HCT116 (cell line): ENCODE measurements around the gene CAMKMT. TPM values are rescaled to one million over a fixed set of nuclear protein-coding genes. Genes with fewer than 3 reads are reported as not detected.

Experiments used
- ATAC-seq: fragments of 200-7000 bp; cut with Tn5 transposase; 2 replicates; pipeline ENCODE4 v1.9.1; 2020; ENCODE audit warnings: mild to moderate bottlenecking, moderate library complexity
- BruUV-seq: library from RNA; stranded (reverse); fragments of 400-500 nt; replicated peaks from 2 replicates; lab custom pipeline; 2021; lab: Mats Ljungman, UMichigan
- CTCF ChIA-PET: fragments of 300-600 bp; sonication (Branson Sonifier 250); formaldehyde crosslinking; loops from one replicate; lab custom pipeline; 2021; ENCODE audit warnings: antibody characterized with exemption; lab: Charles Lee
- POLR2A ChIA-PET: fragments of 300-600, 350-600 bp; sonication (Branson Sonifier 250); formaldehyde crosslinking; loops from one replicate; lab custom pipeline; 2021; ENCODE audit warnings: antibody characterized with exemption; lab: Charles Lee
- RAD21 ChIA-PET, 2 experiments: fragments of 300-600 bp; sonication (Branson Sonifier 250); formaldehyde crosslinking; loops; one replicate each; lab custom pipeline; 2023; ENCODE audit warnings: low total read pairs in 2 of 2; ENCODE audit not compliant: uncharacterized antibody in 2 of 2, unreplicated experiment in 2 of 2, low non-redundant PET in 1 of 2; lab: Charles Lee
- DNase-seq: peaks from one replicate; pipeline ENCODE4 v3.0.0-alpha.2; 2010; ENCODE audit warnings: low read depth, low spot score
- H2AFZ ChIP-seq: fragments of 200-600 bp; shearing (Covaris generic), sonication (generic); 2 replicates; pipeline ENCODE4 v1.6.1; 2017; ENCODE audit warnings: low read depth, mixed run types, mixed read lengths, antibody characterized with exemption, low read length; ENCODE audit not compliant: poor library complexity, severe bottlenecking
- H3K27ac ChIP-seq: 2 replicates; pipeline ENCODE4 v1.5.1; 2012; ENCODE audit warnings: low read depth, low read length
- H3K27me3 ChIP-seq: fragments of 200-600 bp; sonication (generic); 2 replicates; pipeline ENCODE4 v1.6.1; 2016; ENCODE audit warnings: mixed run types, low read length, mixed read lengths; ENCODE audit not compliant: insufficient read depth
- H3K36me3 ChIP-seq, 2 experiments: fragments of 200-500 bp in 1 of 2; fragments of 200-600 bp in 1 of 2; sonication (Bioruptor generic) in 1 of 2; sonication (generic) in 1 of 2; 2 replicates each; pipeline versions ENCODE4 v1.5.1 to v1.6.1; 2014 to 2016; ENCODE audit warnings: low read length in 2 of 2, inconsistent platforms in 1 of 2, mixed read lengths in 1 of 2, mixed run types in 1 of 2; ENCODE audit not compliant: insufficient read depth in 2 of 2, control insufficient read depth in 1 of 2
- H3K4me1 ChIP-seq, 2 experiments: fragments of 200-600 bp in 1 of 2; sonication (generic) in 1 of 2; 2 replicates each; pipeline versions ENCODE4 v1.5.1 to v1.6.1; 2012 to 2017; ENCODE audit warnings: low read length in 2 of 2, inconsistent platforms in 1 of 2, mild to moderate bottlenecking in 1 of 2, mixed read lengths in 1 of 2, mixed run types in 1 of 2, moderate library complexity in 1 of 2; ENCODE audit not compliant: insufficient read depth in 2 of 2, control insufficient read depth in 1 of 2
- H3K4me2 ChIP-seq: fragments of 200-600 bp; sonication (generic); 2 replicates; pipeline ENCODE4 v1.6.1; 2017; ENCODE audit warnings: mixed run types, low read length, mixed read lengths
- H3K4me3 ChIP-seq, 2 experiments: fragments of 200-600 bp in 1 of 2; sonication (generic) in 1 of 2; replicated peaks in 1 of 2; 2 replicates each; pipeline ENCODE4 v1.5.1; 2011 to 2016; ENCODE audit warnings: low read length in 2 of 2, control low read depth in 1 of 2, low read depth in 1 of 2, mild to moderate bottlenecking in 1 of 2, mixed read lengths in 1 of 2, mixed run types in 1 of 2
- H3K79me2 ChIP-seq: fragments of 200-600 bp; sonication (generic); 2 replicates; pipeline ENCODE4 v1.6.1; 2017; ENCODE audit warnings: mild to moderate bottlenecking, mixed run types, low read length, moderate library complexity, mixed read lengths; ENCODE audit not compliant: insufficient read depth
- H3K9ac ChIP-seq: fragments of 200-600 bp; sonication (generic); 2 replicates; pipeline ENCODE4 v1.6.1; 2016; ENCODE audit warnings: low read length, mixed read lengths
- H3K9me2 ChIP-seq: fragments of 200-600 bp; sonication (generic), shearing (Covaris generic); 2 replicates; pipeline ENCODE4 v1.6.1; 2017; ENCODE audit warnings: mixed run types, mild to moderate bottlenecking, moderate library complexity; ENCODE audit not compliant: insufficient read depth
- H3K9me3 ChIP-seq, 2 experiments: fragments of 200-500 bp in 1 of 2; fragments of 200-600 bp in 1 of 2; sonication (Bioruptor generic) in 1 of 2; sonication (generic) in 1 of 2; 2 replicates each; pipeline ENCODE4 v1.6.1; 2014 to 2017; ENCODE audit warnings: low read length in 2 of 2, mixed read lengths in 2 of 2, inconsistent platforms in 1 of 2, low read depth in 1 of 2, mild to moderate bottlenecking in 1 of 2, mixed run types in 1 of 2, moderate library complexity in 1 of 2; ENCODE audit not compliant: control insufficient read depth in 1 of 2, insufficient read depth in 1 of 2
- H4K20me1 ChIP-seq: fragments of 200-600 bp; sonication (generic), shearing (Covaris generic); 2 replicates; pipeline ENCODE4 v1.6.1; 2017; ENCODE audit warnings: mixed run types, mild to moderate bottlenecking, moderate library complexity; ENCODE audit not compliant: insufficient read depth
- ATF3 ChIP-seq: IDR thresholded peaks from 2 replicates; pipeline ENCODE4 v1.6.1; 2012
- CBX3 ChIP-seq: IDR thresholded peaks from 2 replicates; pipeline ENCODE4 v1.6.1; 2012; ENCODE audit warnings: low read depth
- CEBPB ChIP-seq: IDR thresholded peaks from 2 replicates; pipeline ENCODE4 v1.6.1; 2012; ENCODE audit warnings: low read depth
- CTCF ChIP-seq, 3 experiments: fragments of 200-600 bp in 1 of 3; sonication (generic) in 1 of 3; IDR thresholded peaks in 2 of 3; conservative IDR thresholded peaks in 1 of 3; 2 replicates each; pipeline ENCODE4 v1.5.1; 2012 to 2017; ENCODE audit warnings: low read depth in 2 of 3, low read length in 2 of 3, antibody characterized with exemption in 1 of 3, borderline replicate concordance in 1 of 3, control low read depth in 1 of 3, mild to moderate bottlenecking in 1 of 3, mixed read lengths in 1 of 3, mixed run types in 1 of 3, moderate library complexity in 1 of 3; ENCODE audit not compliant: insufficient read depth in 1 of 3
- ELF1 ChIP-seq: IDR thresholded peaks from 2 replicates; pipeline ENCODE4 v1.6.1; 2012; ENCODE audit warnings: low read depth, borderline replicate concordance
- EZH2 ChIP-seq: fragments of 200-600 bp; sonication (generic); IDR thresholded peaks from 2 replicates; pipeline ENCODE4 v1.6.1; 2017; ENCODE audit warnings: antibody characterized with exemption, mixed run types
- EZH2phosphoT487 ChIP-seq: fragments of 200-600 bp; IDR thresholded peaks from 2 replicates; pipeline ENCODE4 v1.6.1; 2018; ENCODE audit warnings: antibody characterized with exemption, borderline replicate concordance
- MAX ChIP-seq: IDR thresholded peaks from 2 replicates; pipeline ENCODE4 v1.6.1; 2012
- POLR2A ChIP-seq: IDR thresholded peaks from 2 replicates; pipeline ENCODE4 v1.7.0; 2011; ENCODE audit warnings: borderline replicate concordance; ENCODE audit not compliant: insufficient read depth, insufficient read length; ENCODE audit errors: extremely low read depth
- POLR2AphosphoS5 ChIP-seq: IDR thresholded peaks from 2 replicates; pipeline ENCODE4 v1.6.1; 2011; ENCODE audit warnings: mild to moderate bottlenecking, low read depth, low read length, moderate library complexity
- RAD21 ChIP-seq: IDR thresholded peaks from 2 replicates; pipeline ENCODE4 v1.6.1; 2012; ENCODE audit warnings: low read depth, mild to moderate bottlenecking
- REST ChIP-seq: IDR thresholded peaks from 2 replicates; pipeline ENCODE4 v1.6.1; 2012; ENCODE audit warnings: low read depth
- SIN3A ChIP-seq: IDR thresholded peaks from 2 replicates; pipeline ENCODE4 v1.6.1; 2012; ENCODE audit warnings: low read depth
- SP1 ChIP-seq: IDR thresholded peaks from 2 replicates; pipeline ENCODE4 v1.6.1; 2012; ENCODE audit warnings: low read depth
- SRF ChIP-seq: IDR thresholded peaks from 2 replicates; pipeline ENCODE4 v1.6.1; 2012; ENCODE audit warnings: low read depth
- TCF7L2 ChIP-seq: IDR thresholded peaks from 2 replicates; pipeline ENCODE4 v1.7.0; 2011; ENCODE audit warnings: borderline replicate concordance, inconsistent platforms; ENCODE audit not compliant: insufficient read depth, insufficient read length; ENCODE audit errors: extremely low read depth
- YY1 ChIP-seq: IDR thresholded peaks from 2 replicates; pipeline ENCODE4 v1.6.1; 2011; ENCODE audit warnings: low read length, low read depth, moderate library complexity, mild to moderate bottlenecking; ENCODE audit not compliant: insufficient replicate concordance; ENCODE audit errors: extremely low read depth
- ZBTB33 ChIP-seq: IDR thresholded peaks from 2 replicates; pipeline ENCODE4 v1.6.1; 2011; ENCODE audit warnings: mild to moderate bottlenecking, low read length, moderate library complexity; ENCODE audit not compliant: insufficient replicate concordance; ENCODE audit errors: extremely low read depth
- ZFX ChIP-seq: fragments of 450-650 bp; IDR thresholded peaks from 2 replicates; pipeline ENCODE4 v1.6.1; 2017
- ZNF274 ChIP-seq: fragments of 200-500 bp; sonication (Bioruptor generic); IDR thresholded peaks from 2 replicates; pipeline ENCODE4 v1.6.1; 2014; ENCODE audit warnings: mild to moderate bottlenecking, low read depth, low read length, inconsistent platforms
- intact Hi-C: fragments of 100-400 bp; cut with micrococcal nuclease; formaldehyde crosslinking; loops from 2 replicates; pipeline ENCODE4 v1.10.0; 2022
- total RNA-seq: library from RNA; stranded (reverse); gene quantifications from one replicate; pipeline ENCODE4 v1.2.1, GENCODE V29; 2021; ENCODE audit not compliant: unreplicated experiment

CAMKMT gene
- total RNA-seq, 1 experiment from 2014 or later: 10.6 TPM

- DNase-seq (no peak), ATAC-seq (no peak)
- BruUV-seq: no TSS peak
- Histone ChIP-seq H3K79me2 (no peaks in the 10 kb centered on the region), H3K9ac (no peak overlapping the region), H3K36me3 (no peaks in the 10 kb centered on the region), H2AFZ (no peak overlapping the region), H4K20me1 (no peaks in the 10 kb centered on the region), H3K27me3 (no peaks in the 10 kb centered on the region), H3K4me2 (no peak overlapping the region), H3K27ac (no peak overlapping the region), H3K9me3 (no peaks in the 10 kb centered on the region), H3K4me1 (no peaks in the 10 kb centered on the region), H3K9me2 (no peaks in the 10 kb centered on the region), H3K4me3 (no peak overlapping the region)
- ChIA-PET CTCF (no interaction called here), POLR2A (no interaction called here), RAD21 (no interaction called here)
- TF ChIP-seq SRF (no peak), POLR2A (no peak), YY1 (no peak), ATF3 (no peak), ZNF274 (no peak), CTCF (IDR thresholded peaks at IDR 0.05 in 2 of 3, conservative IDR thresholded peaks at IDR 0.05 in 1 of 3; ENCODE audit: borderline replicate concordance in 1 of 3, insufficient read depth in 1 of 3, low read depth in 2 of 3, low read length in 2 of 3) (no peak), CBX3 (no peak), TCF7L2 (no peak), MAX (no peak), EZH2phosphoT487 (no peak), SIN3A (no peak), POLR2AphosphoS5 (no peak), EZH2 (no peak), ELF1 (no peak), CEBPB (no peak), RAD21 (no peak), ZBTB33 (no peak), ZFX (no peak), SP1 (no peak), REST (no peak)
- intact Hi-C loops: no loop called here
Measured at GRCh38 chr2:44652701-44653100, 291.0 kb downstream of the CAMKMT start.
